GM19035 (cell line): Measurements from ENCODE around the gene PSMD4.
"Not testable (repeated sequence)": the region's sequence is repeated elsewhere in the genome, so short reads cannot be mapped to it uniquely, and the experiment has no call there.

Source experiments
- ATAC-seq: cut with Tn5 transposase; IDR thresholded peaks from one replicate; pipeline ENCODE4 v1.9.1; 2021; ENCODE audit not compliant: unreplicated experiment

PSMD4 gene

DNA sequence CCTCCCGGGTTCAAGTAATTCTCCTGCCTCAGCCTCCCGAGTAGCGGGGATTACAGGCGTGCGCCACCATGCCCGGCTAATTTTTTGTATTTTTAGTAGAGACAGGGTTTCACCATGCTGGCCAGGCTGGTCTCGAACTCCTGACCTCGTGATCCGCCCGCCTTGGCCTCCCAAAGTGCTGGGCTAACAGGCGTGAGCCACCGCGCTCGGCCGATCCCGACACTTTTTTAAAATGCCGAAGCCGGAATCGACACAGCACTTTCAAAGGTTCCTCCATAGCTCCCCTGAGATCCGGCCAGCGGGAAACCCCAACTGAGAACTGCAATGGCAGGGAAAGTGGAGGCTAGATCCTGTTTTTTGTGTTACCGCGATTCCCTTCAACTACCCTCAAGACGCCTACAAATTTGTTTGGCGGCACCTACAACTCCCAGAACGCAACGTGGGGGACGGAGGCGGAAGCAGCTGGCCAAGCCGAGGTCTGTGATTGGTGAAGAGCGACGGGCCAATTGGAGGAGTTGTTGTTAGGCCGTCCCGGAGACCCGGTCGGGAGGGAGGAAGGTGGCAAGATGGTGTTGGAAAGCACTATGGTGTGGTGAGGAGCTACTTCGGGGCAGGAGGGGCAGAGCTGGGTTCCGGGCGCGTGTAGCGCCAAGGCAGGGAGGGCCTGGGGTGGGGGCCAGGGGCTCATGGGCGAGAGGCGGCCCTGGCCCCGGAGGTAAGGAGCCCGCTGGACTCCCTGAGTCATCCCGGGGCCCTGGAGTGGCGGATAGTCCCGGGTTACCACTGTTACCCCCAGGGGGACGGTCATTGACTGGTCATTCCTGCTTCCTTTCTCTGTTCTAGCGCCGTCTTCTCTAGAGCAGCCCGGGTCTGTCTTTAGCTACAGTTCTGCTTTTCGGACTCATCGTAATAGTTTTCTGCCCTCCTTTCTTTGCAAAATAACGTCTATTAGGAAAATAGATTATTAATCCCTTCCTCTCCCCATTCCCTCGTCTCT lies at the start of gene PSMD4:
TSS of gene PSMD4 (plus strand) at position 518 of the 997 bp plus-strand sequence. CDS start at position 567, 49 bp downstream.
- peak; percentile 89 for ATAC-seq

DNA sequence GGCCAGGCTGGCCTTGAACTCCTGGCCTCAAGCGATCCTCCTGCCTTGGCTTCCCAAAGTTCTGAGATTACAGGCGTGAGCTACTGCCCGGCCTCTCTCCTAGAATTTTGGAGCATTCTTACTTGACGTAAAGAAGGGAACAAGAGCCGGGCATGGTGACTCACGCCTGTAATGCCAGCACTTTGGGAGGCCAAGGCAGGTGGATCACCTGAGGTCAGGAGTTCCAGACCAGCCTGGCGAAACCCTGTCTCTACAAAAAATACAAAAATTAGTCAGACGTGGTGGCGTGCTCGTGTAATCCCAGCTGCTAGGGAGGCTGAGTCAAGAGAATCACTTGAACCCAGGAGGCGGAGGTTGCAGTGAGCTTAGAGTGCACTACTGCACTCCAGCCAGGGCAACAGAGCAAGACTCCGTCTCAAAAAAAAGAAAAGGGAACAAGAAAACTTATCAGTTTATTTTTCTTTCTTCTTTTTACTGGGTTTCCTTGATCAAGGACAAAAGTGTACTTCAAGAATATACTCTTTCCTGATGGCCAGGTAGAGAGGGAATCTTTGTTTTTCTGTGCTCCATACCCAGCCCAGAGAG lies 49.1 kb upstream of the PSMD4 start:
- ATAC-seq: not testable (repeated sequence)

- no peak for ATAC-seq
Measured at GRCh38 chr1:151210830-151211229, 43.7 kb upstream of the PSMD4 start.

- ATAC-seq: no peak
Measured at GRCh38 chr1:151211972-151212705, 42.4 kb upstream of the PSMD4 start.

DNA sequence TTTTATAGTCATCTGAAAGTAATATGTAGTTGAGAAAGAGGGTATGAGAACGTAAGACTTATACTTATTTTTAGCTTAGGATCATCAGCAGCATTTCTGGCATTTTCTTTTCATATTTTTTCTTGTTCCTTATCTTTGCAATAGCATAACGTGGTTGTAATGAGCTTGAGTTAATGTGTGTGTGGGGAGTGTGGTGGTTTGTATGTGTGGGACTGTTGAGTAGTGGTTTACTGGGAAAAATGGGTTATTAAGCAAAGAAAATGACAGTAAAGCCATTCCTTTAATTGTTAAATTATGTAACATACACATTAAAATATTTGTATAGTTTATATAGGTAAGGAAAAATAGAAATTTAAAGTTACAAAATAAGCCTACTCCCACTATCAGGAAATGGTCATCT lies 41.0 kb upstream of the PSMD4 start:
- ATAC-seq: no peak

DNA sequence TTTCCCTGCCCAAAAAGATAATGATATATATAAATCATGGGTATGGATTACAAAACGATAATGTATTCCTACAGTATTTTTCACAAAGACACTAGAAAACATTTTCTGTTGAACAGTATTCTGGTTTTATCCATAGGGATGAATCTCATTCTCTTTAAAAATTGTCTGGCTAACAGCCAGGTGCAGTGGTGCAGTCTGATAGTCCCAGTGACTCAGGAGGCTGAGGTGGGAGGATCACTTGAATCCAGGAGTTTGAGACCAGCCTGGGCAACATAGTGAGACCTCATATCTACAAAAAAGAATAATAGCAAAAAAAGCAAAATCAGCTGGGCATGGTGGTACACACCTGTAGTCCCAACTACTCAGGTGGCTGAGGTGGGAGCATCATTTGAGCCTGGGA lies 32.9 kb upstream of the PSMD4 start:
- no peak for ATAC-seq

- ATAC-seq: no peak
Measured at GRCh38 chr1:151222130-151222529, 32.4 kb upstream of the PSMD4 start.

DNA sequence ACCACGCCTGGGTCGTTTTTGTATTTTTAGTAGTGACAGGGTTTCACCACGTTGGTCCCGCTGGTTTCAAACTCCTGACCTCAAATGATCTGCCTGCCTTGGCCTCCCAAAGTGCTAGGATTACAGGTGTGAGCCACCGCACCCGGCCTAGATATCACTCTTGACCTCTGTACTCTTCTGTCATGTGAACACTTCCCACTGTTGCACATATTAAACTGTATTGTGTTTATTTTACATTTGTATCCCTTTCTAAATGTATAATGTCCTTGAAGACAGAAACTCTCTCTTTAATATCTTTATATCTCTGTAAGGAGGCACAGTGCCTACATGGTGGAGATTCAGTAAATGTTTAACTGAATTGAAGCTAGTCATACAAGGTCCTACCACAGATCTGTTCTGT lies 19.3 kb upstream of the PSMD4 start:
- ATAC-seq: no peak

GRCh38 chr1:151237678-151238466 lies 16.7 kb upstream of the PSMD4 start:
- no peak for ATAC-seq

GRCh38 chr1:151238467-151238739 lies 16.1 kb upstream of the PSMD4 start:
- no peak for ATAC-seq

GRCh38 chr1:151242442-151242841 lies 12.1 kb upstream of the PSMD4 start:
- ATAC-seq: no peak

- no peak for ATAC-seq
Measured at GRCh38 chr1:151243683-151244216, 10.8 kb upstream of the PSMD4 start.

DNA sequence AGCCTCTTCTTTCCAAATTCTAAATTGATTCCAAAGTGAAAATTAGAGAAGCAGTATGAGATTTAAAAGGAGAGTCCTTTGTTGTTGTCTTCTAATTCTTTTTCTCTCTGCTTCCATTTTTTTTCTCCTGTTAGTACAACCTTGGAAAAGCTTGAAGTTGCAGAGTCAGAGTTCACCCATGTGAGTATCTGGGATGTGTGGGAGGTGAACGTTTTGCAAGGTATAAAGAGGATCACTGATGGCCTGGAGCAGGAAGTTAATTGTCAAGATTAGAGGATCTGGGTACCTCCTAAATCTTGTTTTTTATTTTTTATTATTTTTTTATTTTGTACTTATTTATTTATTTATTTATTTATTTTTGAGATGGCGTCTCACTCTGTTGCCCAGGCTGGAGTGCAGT lies 7.7 kb upstream of the PSMD4 start:
- no peak for ATAC-seq

DNA sequence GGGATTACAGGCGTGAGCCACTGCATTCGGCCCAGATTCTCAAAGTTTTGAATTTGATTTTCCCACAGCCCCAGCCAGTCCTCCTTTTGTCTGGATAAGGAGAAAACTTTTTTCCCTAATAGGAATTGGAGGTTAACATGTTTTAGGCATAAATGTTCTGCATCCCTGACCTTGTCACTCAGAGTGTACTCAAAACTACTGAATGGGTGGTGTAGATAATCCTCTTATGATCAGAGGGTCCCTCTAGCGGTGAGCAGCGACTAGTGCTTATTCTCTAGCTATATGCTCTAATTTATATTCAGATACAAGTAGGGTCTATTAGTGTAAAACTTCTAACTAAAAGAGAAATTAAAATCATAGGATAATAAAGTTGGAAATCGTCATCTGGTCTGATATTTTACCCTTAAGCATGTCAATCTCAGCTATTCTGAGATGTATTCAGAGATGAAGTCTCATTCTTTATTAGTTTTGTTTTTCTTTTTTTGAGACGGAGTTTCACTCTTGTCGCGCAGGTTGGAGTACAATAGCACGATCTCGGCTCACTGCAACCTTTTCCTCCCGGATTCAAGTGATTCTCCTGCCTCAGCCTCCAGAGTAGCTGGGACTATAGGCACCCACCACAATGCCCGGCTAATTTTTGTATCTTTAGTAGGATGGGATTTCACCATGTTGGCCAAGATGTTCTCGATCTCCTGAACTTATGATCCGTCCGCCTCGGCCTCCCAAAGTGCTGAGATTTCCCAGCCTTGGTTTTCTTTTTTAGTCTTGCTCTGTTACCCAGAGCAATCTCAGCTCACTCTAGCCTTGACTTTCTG lies 2.7 kb upstream of the PSMD4 start:
- no peak for ATAC-seq

- ATAC-seq: no peak
Measured at GRCh38 chr1:151255381-151255780, 847 bp downstream of the PSMD4 start.

DNA sequence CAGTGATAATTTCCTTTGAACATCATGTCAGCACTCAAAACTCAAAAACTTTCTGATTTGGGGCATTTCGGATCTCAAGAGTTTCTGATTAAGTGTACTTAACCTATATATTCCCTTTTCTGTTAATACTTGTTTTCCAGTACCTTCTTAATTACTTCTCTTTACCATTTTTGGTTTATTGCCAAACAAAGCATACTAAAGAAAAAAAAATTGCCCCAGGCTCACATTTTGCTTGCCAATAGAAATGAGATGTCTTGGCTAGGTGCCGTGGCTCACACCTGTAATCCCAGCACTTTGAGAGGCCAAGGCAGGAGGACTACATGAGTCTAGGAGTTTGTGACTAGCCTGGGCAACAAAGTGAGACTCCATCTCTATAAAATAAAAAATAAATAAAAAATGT lies 4.8 kb downstream of the PSMD4 start:
- no peak for ATAC-seq

DNA sequence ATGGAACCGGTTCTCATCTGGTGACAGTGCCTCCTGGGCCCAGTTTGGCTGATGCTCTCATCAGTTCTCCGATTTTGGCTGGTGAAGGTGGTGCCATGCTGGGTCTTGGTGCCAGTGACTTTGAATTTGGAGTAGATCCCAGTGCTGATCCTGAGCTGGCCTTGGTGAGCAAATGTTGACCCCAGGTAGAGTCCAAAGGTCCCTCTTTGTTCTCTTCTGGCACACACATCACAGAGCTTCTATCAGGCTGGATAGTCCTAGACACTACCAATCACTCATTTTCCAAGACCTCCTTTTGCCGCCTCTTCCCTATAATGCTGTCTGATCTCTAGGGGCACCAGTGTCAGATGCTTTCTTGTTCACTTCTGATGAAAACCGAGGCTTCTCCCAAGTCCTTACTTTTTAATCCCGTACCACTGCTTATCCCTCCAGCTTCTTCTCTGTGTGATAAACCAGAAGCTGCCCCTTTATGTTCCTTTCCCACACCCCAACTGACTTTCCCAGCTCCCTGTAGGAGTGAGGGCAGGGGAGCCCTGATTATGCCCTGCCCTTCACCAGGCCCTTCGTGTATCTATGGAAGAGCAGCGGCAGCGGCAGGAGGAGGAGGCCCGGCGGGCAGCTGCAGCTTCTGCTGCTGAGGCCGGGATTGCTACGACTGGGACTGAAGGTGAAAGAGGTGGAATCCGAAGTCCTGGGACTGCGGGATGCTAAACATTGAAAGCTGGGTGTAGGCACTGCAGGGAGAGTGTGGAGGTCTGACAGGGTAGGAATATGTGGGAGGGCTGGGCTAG lies 11.1 kb downstream of the PSMD4 start:
- ATAC-seq: no peak

- no peak for ATAC-seq
Measured at GRCh38 chr1:151266315-151266714, 11.8 kb downstream of the PSMD4 start.

GRCh38 chr1:151266821-151267220 lies 12.3 kb downstream of the PSMD4 start:
- no peak for ATAC-seq
